Endothelial cell (in vitro differentiated cells): ENCODE data around the gene SORCS2. TPM values are rescaled to one million over a fixed set of nuclear protein-coding genes. Genes with fewer than 3 reads are reported as not detected.

Source experiments
- DNase-seq: peaks from one replicate; pipeline ENCODE4 v3.0.0; 2021; ENCODE audit warnings: low spot score
- H3K27ac Mint-ChIP-seq: one replicate; pipeline ENCODE4 v1.8.0; 2021; ENCODE audit warnings: mixed read lengths, inconsistent platforms; ENCODE audit not compliant: unreplicated experiment
- H3K27me3 Mint-ChIP-seq: one replicate; pipeline ENCODE4 v1.8.0; 2021; ENCODE audit warnings: mild to moderate bottlenecking, moderate library complexity, mixed read lengths, inconsistent platforms; ENCODE audit not compliant: unreplicated experiment
- H3K36me3 Mint-ChIP-seq: one replicate; pipeline ENCODE4 v1.8.0; 2021; ENCODE audit warnings: mild to moderate bottlenecking, low read depth, mixed read lengths, inconsistent platforms; ENCODE audit not compliant: unreplicated experiment
- H3K4me1 Mint-ChIP-seq: one replicate; pipeline ENCODE4 v1.8.0; 2021; ENCODE audit warnings: mild to moderate bottlenecking, mixed read lengths, inconsistent platforms; ENCODE audit not compliant: unreplicated experiment
- H3K4me3 Mint-ChIP-seq: one replicate; pipeline ENCODE4 v1.8.0; 2021; ENCODE audit warnings: mild to moderate bottlenecking, mixed read lengths, inconsistent platforms; ENCODE audit not compliant: unreplicated experiment
- H3K9me3 Mint-ChIP-seq: one replicate; pipeline ENCODE4 v1.8.0; 2021; ENCODE audit warnings: mixed read lengths, inconsistent platforms; ENCODE audit not compliant: unreplicated experiment
- CTCF ChIP-seq: fragments of 200-600 bp; sonication (generic); IDR thresholded peaks from one replicate; pipeline ENCODE4 v1.5.0; 2021; ENCODE audit warnings: antibody characterized with exemption; ENCODE audit not compliant: unreplicated experiment
- total RNA-seq: library from RNA; stranded (reverse); fragmentation: NEBNext Ultra II Directional; extraction: Animal tissue kit (Norgen Biotek cat#: 25700); gene quantifications from one replicate; pipeline ENCODE4 v1.2.1, GENCODE V29; 2021; ENCODE audit not compliant: unreplicated experiment

SORCS2 gene
- total RNA-seq, 1 donor from 2014 or later: 1.3 TPM

- TF ChIP-seq CTCF: no peak
- H3K9me3 Mint-ChIP-seq: no peaks in the 10 kb centered on the region
- no peak overlapping the region for H3K4me3 Mint-ChIP-seq
- DNase-seq: no peak
- no peaks in the 10 kb centered on the region for H3K4me1 Mint-ChIP-seq
- peaks cover 1% of the 10 kb centered on the region for H3K27me3 Mint-ChIP-seq
- peaks cover 6% of the 10 kb centered on the region for H3K36me3 Mint-ChIP-seq
- H3K27ac Mint-ChIP-seq: no peak overlapping the region
These were observed 230.0 kb downstream of the SORCS2 start for GRCh38 chr4:7422151-7422897.

GRCh38 chr4:7422898-7423180 is 230.5 kb downstream of the SORCS2 start:
- no peak for TF ChIP-seq CTCF

GRCh38 chr4:7423391-7423790 is 231.1 kb downstream of the SORCS2 start:
- Mint-ChIP-seq H3K9me3 (no peaks in the 10 kb centered on the region), H3K27me3 (peaks cover 1% of the 10 kb centered on the region), H3K36me3 (peaks cover 3% of the 10 kb centered on the region), H3K4me3 (no peak overlapping the region), H3K4me1 (no peaks in the 10 kb centered on the region), H3K27ac (no peak overlapping the region)
- DNase-seq: no peak
- no peak for TF ChIP-seq CTCF

More at GRCh38 chr4:7422898-7423180, 230.5 kb downstream of the SORCS2 start:
- no peak overlapping the region for H3K4me3 Mint-ChIP-seq
- H3K27me3 Mint-ChIP-seq: peaks cover 1% of the 10 kb centered on the region
- H3K27ac Mint-ChIP-seq: no peak overlapping the region
- H3K36me3 Mint-ChIP-seq: peaks cover 6% of the 10 kb centered on the region
- no peak for DNase-seq
- H3K4me1 Mint-ChIP-seq: no peaks in the 10 kb centered on the region
- H3K9me3 Mint-ChIP-seq: no peaks in the 10 kb centered on the region

GRCh38 chr4:7423801-7424552 is 231.6 kb downstream of the SORCS2 start:
- no peak for DNase-seq
- no peak overlapping the region for H3K27ac Mint-ChIP-seq

More at GRCh38 chr4:7423801-7424552, 231.6 kb downstream of the SORCS2 start:
- Mint-ChIP-seq H3K4me3 (no peak overlapping the region), H3K36me3 (no peaks in the 10 kb centered on the region), H3K4me1 (no peaks in the 10 kb centered on the region), H3K9me3 (no peaks in the 10 kb centered on the region), H3K27me3 (peaks cover 1% of the 10 kb centered on the region)
- no peak for TF ChIP-seq CTCF
